ENCODE results near the gene LRMDA.
"Not testable (repeated sequence)": the region's sequence is repeated elsewhere in the genome, so short reads cannot be mapped to it uniquely, and the experiment has no call there.

The LRMDA gene

GRCh38 chr10:75764974-75765788, 333.8 kb downstream of the LRMDA start:
- no peak overlapping the region for H3K4me3 ChIP-seq (ENCODE audit: low read depth, low read length)
- no peak overlapping the region for H3K9ac ChIP-seq
- H3K36me3 ChIP-seq (ENCODE audit: control insufficient read depth, insufficient read depth, low read length) = no peaks in the 10 kb centered on the region
- H3K27ac ChIP-seq = no peak overlapping the region
- H3K4me2 ChIP-seq (ENCODE audit: low read length) = no peak overlapping the region
- TF ChIP-seq CTCF (IDR thresholded peaks at IDR 0.05) = no peak
- H2AFZ ChIP-seq = no peak overlapping the region
- H3K79me2 ChIP-seq = no peaks in the 10 kb centered on the region
- H3K4me1 ChIP-seq = no peaks in the 10 kb centered on the region
- no peaks in the 10 kb centered on the region for H3K27me3 ChIP-seq (ENCODE audit: control insufficient read depth, insufficient read depth, low read length)
- no peaks in the 10 kb centered on the region for H3K9me3 ChIP-seq (ENCODE audit: control insufficient read depth, low read length)

- Histone ChIP-seq H3K9me3 (ENCODE audit: control insufficient read depth, low read length) (no peaks in the 10 kb centered on the region), H2AFZ (no peak overlapping the region), H3K27ac (no peak overlapping the region), H3K79me2 (no peaks in the 10 kb centered on the region), H3K4me1 (no peaks in the 10 kb centered on the region), H3K27me3 (ENCODE audit: control insufficient read depth, insufficient read depth, low read length) (no peaks in the 10 kb centered on the region), H3K9ac (no peak overlapping the region), H3K4me2 (ENCODE audit: low read length) (no peak overlapping the region), H3K36me3 (ENCODE audit: control insufficient read depth, insufficient read depth, low read length) (no peaks in the 10 kb centered on the region), H3K4me3 (ENCODE audit: low read depth, low read length) (no peak overlapping the region)
- no peak for TF ChIP-seq CTCF (IDR thresholded peaks at IDR 0.05)
Measured at GRCh38 chr10:75765789-75766096, 334.3 kb downstream of the LRMDA start.

- no peak for TF ChIP-seq CTCF (IDR thresholded peaks at IDR 0.05)
- H3K79me2 ChIP-seq = no peaks in the 10 kb centered on the region
- H3K36me3 ChIP-seq (ENCODE audit: control insufficient read depth, insufficient read depth, low read length) = no peaks in the 10 kb centered on the region
- no peaks in the 10 kb centered on the region for H3K9me3 ChIP-seq (ENCODE audit: control insufficient read depth, low read length)
- no peaks in the 10 kb centered on the region for H3K27me3 ChIP-seq (ENCODE audit: control insufficient read depth, insufficient read depth, low read length)
- no peak overlapping the region for H2AFZ ChIP-seq
- H3K4me2 ChIP-seq (ENCODE audit: low read length) = no peak overlapping the region
- H3K4me3 ChIP-seq (ENCODE audit: low read depth, low read length) = no peak overlapping the region
- H3K4me1 ChIP-seq = no peaks in the 10 kb centered on the region
- no peak overlapping the region for H3K9ac ChIP-seq
- no peak overlapping the region for H3K27ac ChIP-seq
Measured at GRCh38 chr10:75766106-75766505, 334.7 kb downstream of the LRMDA start.

GRCh38 chr10:75766752-75767151, 335.3 kb downstream of the LRMDA start:
- H2AFZ ChIP-seq; H3K27me3 ChIP-seq (ENCODE audit: control insufficient read depth, insufficient read depth, low read length); H3K4me1 ChIP-seq; H3K4me2 ChIP-seq (ENCODE audit: low read length); H3K4me3 ChIP-seq (ENCODE audit: low read depth, low read length); H3K27ac ChIP-seq; H3K9me3 ChIP-seq (ENCODE audit: control insufficient read depth, low read length); H3K79me2 ChIP-seq; H3K36me3 ChIP-seq (ENCODE audit: control insufficient read depth, insufficient read depth, low read length); H3K9ac ChIP-seq: not testable (repeated sequence)

- Histone ChIP-seq H3K4me2 (ENCODE audit: low read length) (no peak overlapping the region), H3K27me3 (ENCODE audit: control insufficient read depth, insufficient read depth, low read length) (no peaks in the 10 kb centered on the region), H3K36me3 (ENCODE audit: control insufficient read depth, insufficient read depth, low read length) (no peaks in the 10 kb centered on the region), H3K79me2 (no peaks in the 10 kb centered on the region), H3K4me1 (no peaks in the 10 kb centered on the region), H3K27ac (no peak overlapping the region), H2AFZ (no peak overlapping the region), H3K9ac (no peak overlapping the region), H3K4me3 (ENCODE audit: low read depth, low read length) (no peak overlapping the region), H3K9me3 (ENCODE audit: control insufficient read depth, low read length) (no peaks in the 10 kb centered on the region)
- no peak for TF ChIP-seq CTCF (IDR thresholded peaks at IDR 0.05)
Measured at GRCh38 chr10:75770626-75771081, 339.2 kb downstream of the LRMDA start.

All from parathyroid adenoma (tissue), 2 donors.